IMR-90 (cell line): ENCODE results near the gene PFKFB1. TPM values are rescaled to one million over a fixed set of nuclear protein-coding genes. Genes with fewer than 3 reads are reported as not detected.

Experiments
- ATAC-seq: fragments of 200-7000 bp; cut with Tn5 transposase; 2 replicates; pipeline ENCODE4 v1.9.1; 2020; ENCODE audit warnings: low read depth, mild to moderate bottlenecking, moderate library complexity
- BruUV-seq: library from RNA; stranded (reverse); fragments of 400-500 nt; replicated peaks from 2 replicates; lab custom pipeline; 2021; lab: Mats Ljungman, UMichigan
- CTCF ChIA-PET: fragments of 300-600 bp; formaldehyde crosslinking; extraction: SDS; loops from one replicate; lab custom pipeline; 2021; ENCODE audit warnings: antibody characterized with exemption; lab: Yijun Ruan, JAX
- POLR2A ChIA-PET: fragments of 300-600 bp; sonication (Branson Sonifier 250); formaldehyde crosslinking; loops from one replicate; lab custom pipeline; 2022; ENCODE audit warnings: antibody characterized with exemption; ENCODE audit not compliant: unreplicated experiment; lab: Charles Lee
- DNase-seq: peaks from one replicate; pipeline ENCODE4 v3.0.0; 2013
- H2AFZ ChIP-seq: replicated peaks from 2 replicates; pipeline ENCODE3; 2013; ENCODE audit warnings: low read length, mild to moderate bottlenecking; ENCODE audit not compliant: poor library complexity
- H2AK5ac ChIP-seq: 2 replicates; pipeline ENCODE4 v1.6.1; 2013; ENCODE audit warnings: low read depth, low read length, inconsistent platforms
- H2AK9ac ChIP-seq: replicated peaks from 2 replicates; pipeline ENCODE3; 2013; ENCODE audit warnings: mild to moderate bottlenecking, low read depth, low read length, moderate library complexity; ENCODE audit not compliant: poor library complexity
- H2BK120ac ChIP-seq: 2 replicates; pipeline ENCODE4 v1.6.1; 2013; ENCODE audit warnings: low read depth, low read length, inconsistent platforms
- H2BK15ac ChIP-seq: 3 replicates; pipeline ENCODE4 v1.6.1; 2013; ENCODE audit warnings: low read depth, low read length, inconsistent platforms
- H2BK20ac ChIP-seq: 2 replicates; pipeline ENCODE4 v1.6.1; 2013; ENCODE audit warnings: low read depth, mild to moderate bottlenecking, inconsistent platforms, low read length, moderate library complexity
- H2BK5ac ChIP-seq: 2 replicates; pipeline ENCODE4 v1.6.1; 2013; ENCODE audit warnings: mild to moderate bottlenecking, low read depth, low read length, inconsistent platforms; ENCODE audit not compliant: poor library complexity, severe bottlenecking
- H3K14ac ChIP-seq: replicated peaks from 2 replicates; pipeline ENCODE4 v1.6.1; 2013; ENCODE audit warnings: low read depth, low read length, inconsistent platforms
- H3K18ac ChIP-seq: 2 replicates; pipeline ENCODE4 v1.6.1; 2013; ENCODE audit warnings: low read depth, low read length, control low read depth
- H3K23ac ChIP-seq: 2 replicates; pipeline ENCODE4 v1.6.1; 2013; ENCODE audit warnings: low read depth, low read length, inconsistent platforms
- H3K27ac ChIP-seq: 2 replicates; pipeline ENCODE4 v1.5.1; 2013; ENCODE audit warnings: mild to moderate bottlenecking, control low read depth, low read length; ENCODE audit not compliant: insufficient read depth
- H3K27me3 ChIP-seq: 2 replicates; pipeline ENCODE4 v1.6.1; 2013; ENCODE audit warnings: low read length; ENCODE audit not compliant: control insufficient read depth, insufficient read depth
- H3K36me3 ChIP-seq: 2 replicates; pipeline ENCODE4 v1.6.1; 2013; ENCODE audit warnings: low read length, mixed read lengths; ENCODE audit not compliant: control insufficient read depth, insufficient read depth
- H3K4ac ChIP-seq: 2 replicates; pipeline ENCODE4 v1.6.1; 2013; ENCODE audit warnings: low read depth, low read length, inconsistent platforms
- H3K4me1 ChIP-seq: 2 replicates; pipeline ENCODE4 v1.6.1; 2013; ENCODE audit warnings: low read length, mixed read lengths; ENCODE audit not compliant: control insufficient read depth, insufficient read depth
- H3K4me2 ChIP-seq: 2 replicates; pipeline ENCODE4 v1.6.1; 2013; ENCODE audit warnings: low read depth, mild to moderate bottlenecking, control low read depth, low read length, moderate library complexity
- H3K4me3 ChIP-seq: 2 replicates; pipeline ENCODE4 v1.5.1; 2013; ENCODE audit warnings: low read depth, mild to moderate bottlenecking, control low read depth, low read length, moderate library complexity; ENCODE audit not compliant: insufficient read depth
- H3K56ac ChIP-seq: 2 replicates; pipeline ENCODE4 v1.6.1; 2013; ENCODE audit warnings: low read length, inconsistent platforms; ENCODE audit not compliant: insufficient read depth; ENCODE audit errors: extremely low read depth
- H3K79me1 ChIP-seq, 2 experiments: 2 replicates each; pipeline ENCODE4 v1.6.1; 2013; ENCODE audit warnings: low read length in 2 of 2, inconsistent platforms in 1 of 2, low read depth in 1 of 2
- H3K9ac ChIP-seq: 2 replicates; pipeline ENCODE4 v1.6.1; 2013; ENCODE audit warnings: low read depth, low read length, control low read depth
- H3K9me1 ChIP-seq: 2 replicates; pipeline ENCODE4 v1.6.1; 2013; ENCODE audit warnings: low read length, inconsistent platforms; ENCODE audit not compliant: insufficient read depth
- H3K9me3 ChIP-seq: 2 replicates; pipeline ENCODE4 v1.6.1; 2013; ENCODE audit warnings: low read length; ENCODE audit not compliant: control insufficient read depth, insufficient read depth
- H4K20me1 ChIP-seq: 2 replicates; pipeline ENCODE4 v1.6.1; 2013; ENCODE audit warnings: low read length, inconsistent platforms; ENCODE audit not compliant: insufficient read depth
- H4K5ac ChIP-seq: 2 replicates; pipeline ENCODE4 v1.6.1; 2013; ENCODE audit warnings: mild to moderate bottlenecking, low read depth, low read length, control low read depth
- H4K8ac ChIP-seq, 2 experiments: 2 replicates each; pipeline ENCODE4 v1.6.1; 2013; ENCODE audit warnings: low read depth in 2 of 2, low read length in 2 of 2, control low read depth in 1 of 2, inconsistent platforms in 1 of 2
- H4K91ac ChIP-seq: 2 replicates; pipeline ENCODE4 v1.6.1; 2013; ENCODE audit warnings: low read depth, low read length, inconsistent platforms; ENCODE audit not compliant: insufficient read depth
- CHD1 ChIP-seq: IDR thresholded peaks from 2 replicates; pipeline ENCODE4 v1.6.1; 2012; ENCODE audit warnings: low read depth, low read length, improper control_type of control experiment
- CTCF ChIP-seq: conservative IDR thresholded peaks from 2 replicates; pipeline ENCODE4 v1.5.1; 2012; ENCODE audit warnings: mild to moderate bottlenecking, low read depth, low read length, improper control_type of control experiment
- MAFK ChIP-seq: IDR thresholded peaks from 2 replicates; pipeline ENCODE4 v1.6.1; 2012; ENCODE audit warnings: low read depth, low read length, improper control_type of control experiment
- MXI1 ChIP-seq: IDR thresholded peaks from 2 replicates; pipeline ENCODE4 v1.6.1; 2012; ENCODE audit warnings: low read depth, mild to moderate bottlenecking, low read length, moderate library complexity, borderline replicate concordance
- POLR2A ChIP-seq: IDR thresholded peaks from 2 replicates; pipeline ENCODE4 v1.6.1; 2012; ENCODE audit warnings: mild to moderate bottlenecking, low read depth, low read length
- SMC3 ChIP-seq: fragments of 150-350 bp; IDR thresholded peaks from 2 replicates; pipeline ENCODE4 v1.6.1; 2016; ENCODE audit warnings: low read depth, mild to moderate bottlenecking, antibody characterized with exemption, low read length, moderate library complexity
- dilution Hi-C: fragments of 300-500 bp; cut with HindIII; formaldehyde crosslinking; loops from one replicate; pipeline ENCODE4 v1.14.3; 2018; ENCODE audit warnings: low sequenced_read_pairs; ENCODE audit not compliant: unreplicated experiment
- in situ Hi-C: fragments of 300-500 bp; cut with MboI; formaldehyde crosslinking; loops from 3 replicates; pipeline ENCODE4 v1.14.3; 2019; ENCODE audit warnings: low sequenced_read_pairs, inconsistent platforms, mixed read lengths
- intact Hi-C: fragments of 100-400 bp; cut with micrococcal nuclease; formaldehyde crosslinking; loops from 2 replicates; pipeline ENCODE4 v1.10.0; 2022
- polyA plus RNA-seq, 3 experiments: library from polyadenylated mRNA; depleted of rRNA; stranded (reverse); fragments of >200 nt; gene quantifications; 2 replicates each; pipeline ENCODE4 v1.2.3, GENCODE V29; 2012; ENCODE audit warnings: low replicate concordance in 1 of 3
- total RNA-seq: library from RNA; depleted of rRNA; stranded (reverse); fragments of >200 nt; gene quantifications from 2 replicates; pipeline ENCODE4 v1.2.3, GENCODE V29; 2012
- TF ChIP-seq, protein P1 (sequence below): fragments of 150-350 bp; IDR thresholded peaks from 2 replicates; pipeline ENCODE4 v1.6.1; 2016; ENCODE audit warnings: low read depth, mild to moderate bottlenecking, low read length, moderate library complexity, borderline replicate concordance

The PFKFB1 gene
- total and polyA plus RNA-seq, 2 of the 4 experiments (the other 2 are of a cell fraction) = under 0.01 to 0.15 TPM

GRCh38 chrX:55029291-55029690, 35.3 kb upstream of the PFKFB1 start (continued):
- no peak for TF ChIP-seq CTCF

DNA sequence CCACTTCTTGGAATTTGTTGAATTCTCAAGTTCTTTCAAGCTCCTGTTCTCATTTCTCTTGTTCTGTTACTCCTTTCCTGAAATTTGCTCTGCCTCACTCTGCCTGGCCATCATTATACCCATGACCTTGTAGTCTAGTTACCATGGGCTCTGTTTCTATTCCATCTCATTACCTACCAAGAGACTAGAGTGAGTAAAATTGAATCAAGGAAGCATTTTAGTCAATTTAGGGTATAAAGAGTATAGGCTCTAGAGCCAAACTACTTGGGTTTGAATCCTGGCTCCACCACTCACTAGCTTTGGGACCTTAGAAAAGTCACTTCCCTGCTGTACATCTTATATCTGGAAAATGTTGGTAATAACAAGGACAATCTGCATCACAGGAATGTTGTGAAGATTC, 34.6 kb upstream of the PFKFB1 start:
- intact Hi-C loops = no loop called here
- Histone ChIP-seq H3K27ac (no peak overlapping the region), H3K4me1 (no peaks in the 10 kb centered on the region), H4K20me1 (no peaks in the 10 kb centered on the region), H3K4me2 (no peak overlapping the region), H2AFZ (no peak overlapping the region), H4K8ac (no peak overlapping the region), H3K79me1 (no peaks in the 10 kb centered on the region), H3K36me3 (no peaks in the 10 kb centered on the region), H2BK20ac (no peak overlapping the region), H2BK5ac (no peak overlapping the region), H3K23ac (no peak overlapping the region), H2AK5ac (no peak overlapping the region), H3K9me1 (no peaks in the 10 kb centered on the region), H3K14ac (no peak overlapping the region), H4K91ac (no peak overlapping the region), H3K27me3 (peaks cover 11% of the 10 kb centered on the region), H2BK120ac (no peak overlapping the region), H4K5ac (no peak overlapping the region), H3K9ac (no peak overlapping the region), H3K9me3 (no peaks in the 10 kb centered on the region), H3K4me3 (no peak overlapping the region), H2BK15ac (no peak overlapping the region), H2AK9ac (no peak overlapping the region), H3K4ac (no peak overlapping the region), H3K56ac (no peak overlapping the region), H3K18ac (no peak overlapping the region)
- POLR2A ChIA-PET = no interaction called here
- dilution Hi-C loops = no loop called here
- in situ Hi-C loops = no loop called here
- no TSS peak for BruUV-seq
- DNase-seq (no peak), ATAC-seq (no peak)
- no peak for TF ChIP-seq CHD1
- no peak for TF ChIP-seq MAFK
- TF ChIP-seq, protein P1, sequence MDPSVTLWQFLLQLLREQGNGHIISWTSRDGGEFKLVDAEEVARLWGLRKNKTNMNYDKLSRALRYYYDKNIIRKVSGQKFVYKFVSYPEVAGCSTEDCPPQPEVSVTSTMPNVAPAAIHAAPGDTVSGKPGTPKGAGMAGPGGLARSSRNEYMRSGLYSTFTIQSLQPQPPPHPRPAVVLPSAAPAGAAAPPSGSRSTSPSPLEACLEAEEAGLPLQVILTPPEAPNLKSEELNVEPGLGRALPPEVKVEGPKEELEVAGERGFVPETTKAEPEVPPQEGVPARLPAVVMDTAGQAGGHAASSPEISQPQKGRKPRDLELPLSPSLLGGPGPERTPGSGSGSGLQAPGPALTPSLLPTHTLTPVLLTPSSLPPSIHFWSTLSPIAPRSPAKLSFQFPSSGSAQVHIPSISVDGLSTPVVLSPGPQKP = no peak
- TF ChIP-seq MXI1 = no peak
- no peak for TF ChIP-seq POLR2A
- TF ChIP-seq SMC3 = no peak
- CTCF ChIA-PET = no interaction called here
